ENCODE measurements around the gene MICOS13.

MICOS13 gene

DNA sequence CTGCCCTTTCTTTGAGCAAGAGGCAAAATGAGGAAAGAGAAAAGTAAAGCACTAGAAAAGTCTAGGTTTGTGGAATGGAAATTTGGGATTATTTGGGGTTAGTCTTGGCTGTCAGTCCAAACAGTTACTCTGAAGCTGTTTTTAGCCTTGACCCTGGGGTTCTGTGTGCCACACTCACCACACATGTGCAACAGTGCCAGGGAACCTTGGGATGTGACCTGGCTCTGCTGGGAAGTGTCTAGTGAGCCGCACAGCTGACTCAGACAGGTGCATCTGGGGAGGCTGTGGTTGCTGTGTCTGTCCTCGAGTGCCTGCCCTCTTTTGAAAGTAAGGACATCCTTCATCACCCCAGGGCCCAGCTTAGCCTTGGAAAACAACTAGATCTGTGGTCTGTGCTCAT, 15.8 kb downstream of the MICOS13 start:
- Histone ChIP-seq H3K4me3 (ENCODE audit: low read depth, low read length) (no peak overlapping the region), H3K9me3 (ENCODE audit: control insufficient read depth, insufficient read depth, low read depth, low read length) (no peaks in the 10 kb centered on the region), H3K4me1 (ENCODE audit: control insufficient read depth, insufficient read depth, low read length) (no peaks in the 10 kb centered on the region), H3K36me3 (ENCODE audit: control insufficient read depth in 2 of 2, insufficient read depth in 1 of 2, low read length in 2 of 2) (peaks cover 56 to 95% of the 10 kb centered on the region in 2 experiments), H3K27ac (ENCODE audit: extremely low read depth, low read depth, low read length) (no peak overlapping the region)
- POLR2A ChIA-PET, result interaction anchor here (1.5 to 1.9 kb wide), 2 partner anchors 25 to 42 kb away, joined by 4 to 5 read pairs; partner anchors contain the start of genes RPL36, SAFB and SAFB2
- TF ChIP-seq ZNF837 (tag by site-specific recombination; IDR thresholded peaks at IDR 0.05), result no peak
- no peak for TF ChIP-seq ZFP37 (tag by site-specific recombination; IDR thresholded peaks at IDR 0.05)
- TF ChIP-seq, protein P1, sequence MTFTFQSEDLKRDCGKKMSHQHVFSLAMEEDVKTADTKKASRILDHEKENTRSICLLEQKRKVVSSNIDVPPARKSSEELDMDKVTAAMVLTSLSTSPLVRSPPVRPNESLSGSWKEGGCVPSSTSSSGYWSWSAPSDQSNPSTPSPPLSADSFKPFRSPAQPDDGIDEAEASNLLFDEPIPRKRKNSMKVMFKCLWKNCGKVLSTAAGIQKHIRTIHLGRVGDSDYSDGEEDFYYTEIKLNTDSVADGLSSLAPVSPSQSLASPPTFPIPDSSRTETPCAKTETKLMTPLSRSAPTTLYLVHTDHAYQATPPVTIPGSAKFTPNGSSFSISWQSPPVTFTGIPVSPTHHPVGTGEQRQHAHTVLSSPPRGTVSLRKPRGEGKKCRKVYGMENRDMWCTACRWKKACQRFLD (tag by site-specific recombination; IDR thresholded peaks at IDR 0.05), result no peak
- TF ChIP-seq ZNF626 (tag by site-specific recombination; IDR thresholded peaks at IDR 0.05), result no peak
- no peak for TF ChIP-seq SP3 (tag by site-specific recombination; IDR thresholded peaks at IDR 0.05)
- no peak for TF ChIP-seq ZBTB8A (tag by site-specific recombination; IDR thresholded peaks at IDR 0.05)
- TF ChIP-seq ZNF24 (tag by site-specific recombination; IDR thresholded peaks at IDR 0.05), result no peak
- no peak for TF ChIP-seq ZBTB48 (tag by site-specific recombination; IDR thresholded peaks at IDR 0.05)
- TF ChIP-seq, protein P2, sequence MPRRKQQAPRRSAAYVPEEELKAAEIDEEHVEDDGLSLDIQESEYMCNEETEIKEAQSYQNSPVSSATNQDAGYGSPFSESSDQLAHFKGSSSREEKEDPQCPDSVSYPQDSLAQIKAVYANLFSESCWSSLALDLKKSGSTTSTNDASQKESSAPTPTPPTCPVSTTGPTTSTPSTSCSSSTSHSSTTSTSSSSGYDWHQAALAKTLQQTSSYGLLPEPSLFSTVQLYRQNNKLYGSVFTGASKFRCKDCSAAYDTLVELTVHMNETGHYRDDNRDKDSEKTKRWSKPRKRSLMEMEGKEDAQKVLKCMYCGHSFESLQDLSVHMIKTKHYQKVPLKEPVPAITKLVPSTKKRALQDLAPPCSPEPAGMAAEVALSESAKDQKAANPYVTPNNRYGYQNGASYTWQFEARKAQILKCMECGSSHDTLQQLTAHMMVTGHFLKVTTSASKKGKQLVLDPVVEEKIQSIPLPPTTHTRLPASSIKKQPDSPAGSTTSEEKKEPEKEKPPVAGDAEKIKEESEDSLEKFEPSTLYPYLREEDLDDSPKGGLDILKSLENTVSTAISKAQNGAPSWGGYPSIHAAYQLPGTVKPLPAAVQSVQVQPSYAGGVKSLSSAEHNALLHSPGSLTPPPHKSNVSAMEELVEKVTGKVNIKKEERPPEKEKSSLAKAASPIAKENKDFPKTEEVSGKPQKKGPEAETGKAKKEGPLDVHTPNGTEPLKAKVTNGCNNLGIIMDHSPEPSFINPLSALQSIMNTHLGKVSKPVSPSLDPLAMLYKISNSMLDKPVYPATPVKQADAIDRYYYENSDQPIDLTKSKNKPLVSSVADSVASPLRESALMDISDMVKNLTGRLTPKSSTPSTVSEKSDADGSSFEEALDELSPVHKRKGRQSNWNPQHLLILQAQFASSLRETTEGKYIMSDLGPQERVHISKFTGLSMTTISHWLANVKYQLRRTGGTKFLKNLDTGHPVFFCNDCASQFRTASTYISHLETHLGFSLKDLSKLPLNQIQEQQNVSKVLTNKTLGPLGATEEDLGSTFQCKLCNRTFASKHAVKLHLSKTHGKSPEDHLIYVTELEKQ (tag by site-specific recombination; IDR thresholded peaks at IDR 0.05; ENCODE audit: borderline replicate concordance), result no peak
- TF ChIP-seq, protein P3, sequence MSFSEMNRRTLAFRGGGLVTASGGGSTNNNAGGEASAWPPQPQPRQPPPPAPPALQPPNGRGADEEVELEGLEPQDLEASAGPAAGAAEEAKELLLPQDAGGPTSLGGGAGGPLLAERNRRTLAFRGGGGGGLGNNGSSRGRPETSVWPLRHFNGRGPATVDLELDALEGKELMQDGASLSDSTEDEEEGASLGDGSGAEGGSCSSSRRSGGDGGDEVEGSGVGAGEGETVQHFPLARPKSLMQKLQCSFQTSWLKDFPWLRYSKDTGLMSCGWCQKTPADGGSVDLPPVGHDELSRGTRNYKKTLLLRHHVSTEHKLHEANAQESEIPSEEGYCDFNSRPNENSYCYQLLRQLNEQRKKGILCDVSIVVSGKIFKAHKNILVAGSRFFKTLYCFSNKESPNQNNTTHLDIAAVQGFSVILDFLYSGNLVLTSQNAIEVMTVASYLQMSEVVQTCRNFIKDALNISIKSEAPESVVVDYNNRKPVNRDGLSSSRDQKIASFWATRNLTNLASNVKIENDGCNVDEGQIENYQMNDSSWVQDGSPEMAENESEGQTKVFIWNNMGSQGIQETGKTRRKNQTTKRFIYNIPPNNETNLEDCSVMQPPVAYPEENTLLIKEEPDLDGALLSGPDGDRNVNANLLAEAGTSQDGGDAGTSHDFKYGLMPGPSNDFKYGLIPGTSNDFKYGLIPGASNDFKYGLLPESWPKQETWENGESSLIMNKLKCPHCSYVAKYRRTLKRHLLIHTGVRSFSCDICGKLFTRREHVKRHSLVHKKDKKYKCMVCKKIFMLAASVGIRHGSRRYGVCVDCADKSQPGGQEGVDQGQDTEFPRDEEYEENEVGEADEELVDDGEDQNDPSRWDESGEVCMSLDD (tag by site-specific recombination; IDR thresholded peaks at IDR 0.05), result no peak
- TF ChIP-seq PRDM1 (tag by site-specific recombination; IDR thresholded peaks at IDR 0.05), result no peak
- CTCF ChIA-PET, result interaction anchor here (0.5 to 0.6 kb wide), 2 partner anchors 25 to 1671 kb away, joined by 3 to 4 read pairs; partner anchors contain the start of gene RPL36

DNA sequence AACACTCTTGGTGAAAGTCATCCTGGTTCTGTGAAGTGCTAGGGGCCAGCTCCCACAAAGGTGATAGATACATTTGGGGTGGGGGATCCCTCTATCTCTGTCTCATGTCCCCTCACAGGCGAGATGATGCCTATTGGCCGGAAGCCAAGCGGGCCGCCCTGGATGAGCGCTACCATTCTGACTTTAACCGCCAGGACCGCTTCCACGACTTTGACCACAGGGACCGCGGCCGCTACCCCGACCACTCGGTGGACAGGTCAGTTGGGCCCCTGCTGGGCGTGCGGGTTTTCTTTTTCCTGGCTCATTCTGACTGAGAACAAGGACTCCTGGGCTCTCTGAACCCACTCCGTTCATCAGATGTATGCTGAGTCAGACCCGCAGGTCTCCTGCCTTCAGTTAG, 16.4 kb downstream of the MICOS13 start:
- TF ChIP-seq ZNF292 (tag by site-specific recombination; IDR thresholded peaks at IDR 0.05; ENCODE audit: borderline replicate concordance, low read depth), result no peak
- no peak for TF ChIP-seq YY2 (tag by site-specific recombination; IDR thresholded peaks at IDR 0.05)
- TF ChIP-seq, protein P4, sequence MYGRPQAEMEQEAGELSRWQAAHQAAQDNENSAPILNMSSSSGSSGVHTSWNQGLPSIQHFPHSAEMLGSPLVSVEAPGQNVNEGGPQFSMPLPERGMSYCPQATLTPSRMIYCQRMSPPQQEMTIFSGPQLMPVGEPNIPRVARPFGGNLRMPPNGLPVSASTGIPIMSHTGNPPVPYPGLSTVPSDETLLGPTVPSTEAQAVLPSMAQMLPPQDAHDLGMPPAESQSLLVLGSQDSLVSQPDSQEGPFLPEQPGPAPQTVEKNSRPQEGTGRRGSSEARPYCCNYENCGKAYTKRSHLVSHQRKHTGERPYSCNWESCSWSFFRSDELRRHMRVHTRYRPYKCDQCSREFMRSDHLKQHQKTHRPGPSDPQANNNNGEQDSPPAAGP (tag by site-specific recombination; IDR thresholded peaks at IDR 0.05), result no peak
- TF ChIP-seq, protein P5, sequence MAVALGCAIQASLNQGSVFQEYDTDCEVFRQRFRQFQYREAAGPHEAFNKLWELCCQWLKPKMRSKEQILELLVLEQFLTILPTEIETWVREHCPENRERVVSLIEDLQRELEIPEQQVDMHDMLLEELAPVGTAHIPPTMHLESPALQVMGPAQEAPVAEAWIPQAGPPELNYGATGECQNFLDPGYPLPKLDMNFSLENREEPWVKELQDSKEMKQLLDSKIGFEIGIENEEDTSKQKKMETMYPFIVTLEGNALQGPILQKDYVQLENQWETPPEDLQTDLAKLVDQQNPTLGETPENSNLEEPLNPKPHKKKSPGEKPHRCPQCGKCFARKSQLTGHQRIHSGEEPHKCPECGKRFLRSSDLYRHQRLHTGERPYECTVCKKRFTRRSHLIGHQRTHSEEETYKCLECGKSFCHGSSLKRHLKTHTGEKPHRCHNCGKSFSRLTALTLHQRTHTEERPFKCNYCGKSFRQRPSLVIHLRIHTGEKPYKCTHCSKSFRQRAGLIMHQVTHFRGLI (tag by site-specific recombination; IDR thresholded peaks at IDR 0.05), result no peak
- TF ChIP-seq ZNF174 (tag by site-specific recombination; IDR thresholded peaks at IDR 0.05), result no peak
- no peak for TF ChIP-seq ZSCAN16 (tag by site-specific recombination; IDR thresholded peaks at IDR 0.05)
- TF ChIP-seq ZNF623 (tag by site-specific recombination; IDR thresholded peaks at IDR 0.05), result no peak
- TF ChIP-seq SP7 (tag by site-specific recombination; IDR thresholded peaks at IDR 0.05), result no peak
- TF ChIP-seq, protein P6, sequence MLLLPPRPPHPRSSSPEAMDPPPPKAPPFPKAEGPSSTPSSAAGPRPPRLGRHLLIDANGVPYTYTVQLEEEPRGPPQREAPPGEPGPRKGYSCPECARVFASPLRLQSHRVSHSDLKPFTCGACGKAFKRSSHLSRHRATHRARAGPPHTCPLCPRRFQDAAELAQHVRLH (tag by site-specific recombination; IDR thresholded peaks at IDR 0.05), result no peak
- TF ChIP-seq ZNF658 (tag by site-specific recombination; IDR thresholded peaks at IDR 0.05), result no peak
- TF ChIP-seq ZNF248 (tag by site-specific recombination; IDR thresholded peaks at IDR 0.05), result no peak
- TF ChIP-seq ZNF548 (tag by site-specific recombination; IDR thresholded peaks at IDR 0.05), result no peak
- H3K27ac ChIP-seq (ENCODE audit: extremely low read depth, low read depth, low read length), result no peak overlapping the region
- CTCF ChIA-PET, result interaction anchor here (0.6 kb wide), 1 partner anchor 1671 kb away, joined by 4 read pairs; no protein-coding TSS in a partner anchor
- H3K4me1 ChIP-seq (ENCODE audit: control insufficient read depth, insufficient read depth, low read length), result no peaks in the 10 kb centered on the region
- POLR2A ChIA-PET, result no interaction called here
- peaks cover 59 to 95% of the 10 kb centered on the region in 2 experiments for H3K36me3 ChIP-seq (ENCODE audit: control insufficient read depth in 2 of 2, insufficient read depth in 1 of 2, low read length in 2 of 2)
- H3K4me3 ChIP-seq (ENCODE audit: low read depth, low read length), result no peak overlapping the region
- H3K9me3 ChIP-seq (ENCODE audit: control insufficient read depth, insufficient read depth, low read depth, low read length), result no peaks in the 10 kb centered on the region

Data from HEK293 (cell line).